ENCODE data around the gene CLIP2. TPM values are rescaled to one million over a fixed set of nuclear protein-coding genes. Genes with fewer than 3 reads are reported as not detected.

The CLIP2 gene
- total RNA-seq, 1 experiment from 2014 or later, result 21.6 TPM

GRCh38 chr7:74344786-74345185, 55.6 kb downstream of the CLIP2 start:
- Histone ChIP-seq H2AFZ (ENCODE audit: low read length) (no peak overlapping the region), H3K27me3 (ENCODE audit: insufficient read depth, low read length) (no peaks in the 10 kb centered on the region), H3K4me1 (ENCODE audit: insufficient read depth, low read length) (no peaks in the 10 kb centered on the region), H3K14ac (ENCODE audit: insufficient read depth, low read length) (no peak overlapping the region), H2BK20ac (ENCODE audit: low read depth, low read length, poor library complexity, severe bottlenecking) (no peak overlapping the region), H4K91ac (ENCODE audit: insufficient read length, low read depth, low read length) (no peak overlapping the region), H3K79me1 (ENCODE audit: insufficient read depth, low read depth, low read length, poor library complexity, severe bottlenecking) (no peaks in the 10 kb centered on the region), H3T11ph (ENCODE audit: low read length) (no peak overlapping the region), H4K5ac (ENCODE audit: insufficient read length, low read depth, low read length) (no peak overlapping the region), H3K9me3 (ENCODE audit: control insufficient read depth, low read depth, low read length) (no peaks in the 10 kb centered on the region), H2BK5ac (ENCODE audit: insufficient read length, low read length) (no peak overlapping the region), H3K4me2 (ENCODE audit: insufficient read depth, insufficient read length, low read length) (no peak overlapping the region), H3K27ac (ENCODE audit: insufficient read length, low read depth, low read length) (no peak overlapping the region), H4K8ac (replicated peaks; ENCODE audit: insufficient read length, low read depth, low read length) (no peak overlapping the region), H2BK12ac (ENCODE audit: insufficient read length, low read depth, low read length) (no peak overlapping the region), H2BK15ac (ENCODE audit: low read depth, low read length) (no peak overlapping the region), H2BK120ac (ENCODE audit: low read depth, low read length, poor library complexity, severe bottlenecking) (no peak overlapping the region), H3K23ac (ENCODE audit: insufficient read length, low read depth, low read length) (no peak overlapping the region), H3K79me2 (ENCODE audit: insufficient read depth, low read length) (no peaks in the 10 kb centered on the region), H3K23me2 (ENCODE audit: insufficient read length, low read depth, low read length, poor library complexity, severe bottlenecking) (no peaks in the 10 kb centered on the region), H3K18ac (ENCODE audit: insufficient read length, low read depth, low read length) (no peak overlapping the region), H2AK5ac (ENCODE audit: insufficient read length, low read length) (no peak overlapping the region), H3K4ac (ENCODE audit: low read depth, low read length) (no peak overlapping the region), H3K9ac (ENCODE audit: extremely low read depth, insufficient read length, low read length) (no peak overlapping the region), H4K20me1 (ENCODE audit: control insufficient read depth, insufficient read depth, insufficient read length) (no peaks in the 10 kb centered on the region), H3K56ac (ENCODE audit: insufficient read length, low read depth, low read length) (no peak overlapping the region)
- Mint-ChIP-seq H3K9me3 (no peaks in the 10 kb centered on the region), H3K27me3 (ENCODE audit: low read depth) (no peaks in the 10 kb centered on the region), H3K27ac (peak overlapping the region in 1 of 3 experiments; percentile 84; a peak in 1 of 7 replicates), H3K4me3 (no peak overlapping the region), H3K36me3 (ENCODE audit: insufficient read depth in 1 of 3, low read depth in 3 of 3) (peaks cover 8 to 22% (median 17%) of the 10 kb centered on the region in 3 experiments), H3K4me1 (no peaks in the 10 kb centered on the region)
- TF ChIP-seq CTCF (conservative IDR thresholded peaks at IDR 0.05), result no peak
- no CpG with 5 or more reads among the region's 2 CpGs for WGBS (ENCODE audit: extremely low coverage, insufficient read length, low lambda C conversion rate)
- DNase-seq, result no peak

All from H9 (cell line).